Chondrocyte (in vitro differentiated cells): ENCODE data around the gene B3GNT8. TPM values are rescaled to one million over a fixed set of nuclear protein-coding genes. Genes with fewer than 3 reads are reported as not detected.
A peak's percentile ranks its signal among the peaks of the same experiment; 100 is the strongest.

ENCODE experiments used
- DNase-seq: peaks from one replicate; pipeline ENCODE4 v3.0.0; 2021; ENCODE audit warnings: mixed read lengths, low spot score
- H3K27ac Mint-ChIP-seq: one replicate; pipeline ENCODE4 v1.8.0; 2021; ENCODE audit warnings: mild to moderate bottlenecking, moderate library complexity, mixed read lengths; ENCODE audit not compliant: unreplicated experiment
- H3K27me3 Mint-ChIP-seq: 2 replicates; pipeline ENCODE4 v1.8.0; 2021; ENCODE audit warnings: low read depth, mixed read lengths
- H3K36me3 Mint-ChIP-seq: 2 replicates; pipeline ENCODE4 v1.8.0; 2021; ENCODE audit warnings: low read depth, mixed read lengths
- H3K4me1 Mint-ChIP-seq: 2 replicates; pipeline ENCODE4 v1.8.0; 2021; ENCODE audit warnings: low read depth, mild to moderate bottlenecking, mixed read lengths
- H3K4me3 Mint-ChIP-seq: one replicate; pipeline ENCODE4 v1.8.0; 2021; ENCODE audit warnings: mild to moderate bottlenecking, moderate library complexity, mixed read lengths; ENCODE audit not compliant: unreplicated experiment
- H3K9me3 Mint-ChIP-seq: 2 replicates; pipeline ENCODE4 v1.8.0; 2021; ENCODE audit warnings: low read depth, mixed read lengths
- total RNA-seq: library from RNA; stranded (reverse); gene quantifications from 3 replicates; pipeline ENCODE4 v1.2.1, GENCODE V29; 2021
- TF ChIP-seq, protein P1 (sequence below): fragments of 200-600 bp; sonication (generic); IDR thresholded peaks from 2 replicates; pipeline ENCODE4 v1.5.0; 2021; ENCODE audit warnings: antibody characterized with exemption, mild to moderate bottlenecking, moderate library complexity

The B3GNT8 gene
- total RNA-seq, 1 donor from 2014 or later = 0.70 TPM

DNA sequence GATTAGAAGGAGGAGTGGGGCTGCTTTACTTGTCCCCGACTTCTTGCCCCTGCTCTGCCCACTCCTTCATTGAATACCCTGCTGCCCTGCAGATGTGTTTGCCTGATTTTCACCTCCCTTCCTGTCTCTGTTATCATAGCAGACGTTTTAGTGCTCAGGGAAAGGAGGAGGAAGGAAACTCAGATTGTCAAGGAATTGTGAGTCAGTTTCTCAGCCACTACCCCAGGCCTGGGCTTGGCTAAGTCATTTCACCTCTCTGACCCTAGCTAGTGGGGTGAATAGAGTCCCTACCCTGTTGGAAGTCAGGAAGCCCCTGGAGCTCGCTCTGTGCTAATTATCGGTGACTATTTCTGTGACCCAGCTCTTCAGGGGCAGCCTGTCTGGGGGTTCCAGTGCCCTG is 25.7 kb downstream of the B3GNT8 start:
- H3K4me3 Mint-ChIP-seq = no peak overlapping the region

DNA sequence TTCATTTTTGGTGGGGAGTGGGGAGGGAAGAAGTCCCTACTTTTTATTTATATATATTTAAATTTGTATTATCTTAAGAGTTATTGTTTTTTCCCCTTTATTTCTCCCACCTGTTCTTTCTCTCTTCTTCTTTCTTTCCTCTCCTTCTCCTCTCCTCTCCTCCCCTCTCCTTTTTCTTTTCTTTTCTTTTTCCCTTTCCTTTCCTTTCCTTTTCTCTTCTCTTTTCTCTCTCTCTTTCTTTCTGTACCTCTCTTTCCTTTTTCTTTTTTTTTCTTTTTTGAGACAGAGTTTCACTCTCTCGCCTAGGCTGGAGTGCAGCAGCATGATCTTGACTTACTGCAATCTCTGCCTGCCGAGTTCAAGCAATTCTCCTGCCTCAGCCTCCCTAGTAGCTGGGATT is 27.6 kb downstream of the B3GNT8 start:
- DNase-seq = no peak
- H3K27me3 Mint-ChIP-seq = no peaks in the 10 kb centered on the region
- peaks cover 35% of the 10 kb centered on the region for H3K4me1 Mint-ChIP-seq
- no peak overlapping the region for H3K4me3 Mint-ChIP-seq
- TF ChIP-seq, protein P1, sequence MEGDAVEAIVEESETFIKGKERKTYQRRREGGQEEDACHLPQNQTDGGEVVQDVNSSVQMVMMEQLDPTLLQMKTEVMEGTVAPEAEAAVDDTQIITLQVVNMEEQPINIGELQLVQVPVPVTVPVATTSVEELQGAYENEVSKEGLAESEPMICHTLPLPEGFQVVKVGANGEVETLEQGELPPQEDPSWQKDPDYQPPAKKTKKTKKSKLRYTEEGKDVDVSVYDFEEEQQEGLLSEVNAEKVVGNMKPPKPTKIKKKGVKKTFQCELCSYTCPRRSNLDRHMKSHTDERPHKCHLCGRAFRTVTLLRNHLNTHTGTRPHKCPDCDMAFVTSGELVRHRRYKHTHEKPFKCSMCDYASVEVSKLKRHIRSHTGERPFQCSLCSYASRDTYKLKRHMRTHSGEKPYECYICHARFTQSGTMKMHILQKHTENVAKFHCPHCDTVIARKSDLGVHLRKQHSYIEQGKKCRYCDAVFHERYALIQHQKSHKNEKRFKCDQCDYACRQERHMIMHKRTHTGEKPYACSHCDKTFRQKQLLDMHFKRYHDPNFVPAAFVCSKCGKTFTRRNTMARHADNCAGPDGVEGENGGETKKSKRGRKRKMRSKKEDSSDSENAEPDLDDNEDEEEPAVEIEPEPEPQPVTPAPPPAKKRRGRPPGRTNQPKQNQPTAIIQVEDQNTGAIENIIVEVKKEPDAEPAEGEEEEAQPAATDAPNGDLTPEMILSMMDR = no peak
- no peaks in the 10 kb centered on the region for H3K9me3 Mint-ChIP-seq
- H3K36me3 Mint-ChIP-seq = no peaks in the 10 kb centered on the region
- H3K27ac Mint-ChIP-seq = no peak overlapping the region

More for the DNA sequence above, 25.7 kb downstream of the B3GNT8 start:
- DNase-seq = no peak
- H3K27ac Mint-ChIP-seq = no peak overlapping the region
- no peaks in the 10 kb centered on the region for H3K36me3 Mint-ChIP-seq
- TF ChIP-seq, protein P1 = no peak
- no peaks in the 10 kb centered on the region for H3K27me3 Mint-ChIP-seq
- H3K9me3 Mint-ChIP-seq = no peaks in the 10 kb centered on the region
- H3K4me1 Mint-ChIP-seq = peaks cover 25% of the 10 kb centered on the region

DNA sequence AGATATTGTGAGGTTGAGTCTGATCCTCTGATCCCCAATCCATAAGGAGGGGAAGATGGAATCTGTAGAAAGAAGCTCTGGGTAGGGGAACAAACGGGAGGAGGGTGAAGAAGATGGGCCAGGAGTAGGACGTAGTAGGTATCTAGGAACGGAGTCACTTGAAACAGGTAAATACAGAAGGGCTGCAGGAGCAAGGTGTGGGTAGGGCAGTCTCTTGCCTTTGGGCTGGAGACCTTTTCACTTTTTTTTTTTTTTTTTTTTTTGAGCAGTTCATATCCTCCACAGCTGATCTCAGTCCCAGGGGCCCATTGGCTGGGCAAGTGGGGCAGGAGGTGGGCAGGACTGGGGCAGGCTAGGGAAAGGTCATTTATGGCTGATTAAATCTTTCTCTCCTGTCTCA is 28.1 kb downstream of the B3GNT8 start:
- Mint-ChIP-seq H3K27ac (no peak overlapping the region), H3K4me1 (peaks cover 35% of the 10 kb centered on the region), H3K27me3 (no peaks in the 10 kb centered on the region), H3K9me3 (no peaks in the 10 kb centered on the region), H3K36me3 (no peaks in the 10 kb centered on the region), H3K4me3 (peak overlapping the region; percentile 98)
- TF ChIP-seq, protein P1 = no peak
- DNase-seq = no peak

DNA sequence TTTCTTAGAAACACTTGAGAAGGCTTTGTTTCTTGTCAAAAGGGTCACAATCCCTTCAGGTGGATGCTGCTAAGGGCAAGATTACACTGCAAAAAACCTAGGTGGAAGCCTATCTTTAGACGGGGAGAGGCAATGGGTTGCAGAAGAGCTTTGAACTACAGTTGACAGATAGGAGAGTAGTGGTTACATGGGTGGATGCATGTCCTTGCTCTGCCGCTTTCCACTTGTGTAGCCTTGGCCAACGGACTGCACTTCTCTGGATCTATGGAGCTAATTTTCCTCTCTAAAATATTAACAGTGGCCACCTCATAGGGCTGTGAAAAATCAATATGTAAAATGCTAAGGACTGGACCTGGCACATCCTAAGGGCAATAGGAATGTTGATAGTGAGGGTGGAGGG is 28.6 kb downstream of the B3GNT8 start:
- TF ChIP-seq, protein P1 = no peak
- Mint-ChIP-seq H3K36me3 (no peaks in the 10 kb centered on the region), H3K4me3 (peak overlapping the region; percentile 98), H3K27ac (no peak overlapping the region), H3K27me3 (no peaks in the 10 kb centered on the region), H3K4me1 (peaks cover 35% of the 10 kb centered on the region), H3K9me3 (no peaks in the 10 kb centered on the region)
- DNase-seq = no peak

DNA sequence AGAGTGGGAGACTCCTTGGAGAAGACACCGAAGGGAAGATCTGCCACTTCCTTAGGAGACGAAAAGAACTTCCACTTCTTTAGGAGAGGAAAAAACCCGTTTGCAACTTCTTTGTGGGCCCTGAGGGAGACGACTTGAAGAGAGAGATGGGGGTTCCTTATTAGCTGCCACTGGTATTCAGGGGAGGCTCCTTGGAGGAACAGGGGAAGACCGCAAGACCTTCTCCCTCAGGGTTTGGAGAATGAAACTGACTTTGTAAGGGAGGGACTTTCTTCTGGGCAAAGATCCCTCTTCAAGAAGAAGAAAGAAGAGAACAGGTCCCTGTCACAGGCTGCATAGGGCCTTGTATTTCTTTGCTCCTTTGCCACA is 29.1 kb downstream of the B3GNT8 start:
- Mint-ChIP-seq H3K4me1 (peaks cover 35% of the 10 kb centered on the region), H3K36me3 (no peaks in the 10 kb centered on the region)
- TF ChIP-seq, protein P1 = no peak

More for the DNA sequence above, 29.1 kb downstream of the B3GNT8 start:
- H3K27me3 Mint-ChIP-seq = no peaks in the 10 kb centered on the region
- H3K27ac Mint-ChIP-seq = peak overlapping the region; percentile 99
- H3K4me3 Mint-ChIP-seq = peak overlapping the region; percentile 98
- no peaks in the 10 kb centered on the region for H3K9me3 Mint-ChIP-seq
- no peak for DNase-seq
